ENCODE results near the gene ACTMAP. TPM values are rescaled to one million over a fixed set of nuclear protein-coding genes. Genes with fewer than 3 reads are reported as not detected.
"Not testable (repeated sequence)": the region's sequence is repeated elsewhere in the genome, so short reads cannot be mapped to it uniquely, and the experiment has no call there.

The ACTMAP gene
- total and polyA plus RNA-seq, 7 donors: 1.8 to 11.0 (median 5.3) TPM

GRCh38 chr19:40776932-40777644, 26.8 kb upstream of the ACTMAP start:
- intact Hi-C loops (cut with DNase I): no loop called here
- WGBS, 2 donors: 13 to 19% methylated on average over 13 of the region's 13 CpGs
- Histone ChIP-seq H3K4me3 (peak overlapping the region; percentile 63 to 80 (median 68)), H3K4me1 (peaks cover 0 to 22% (median 14%) of the 10 kb centered on the region in 4 donors), H3K36me3 (no peaks in the 10 kb centered on the region), H3K27ac (peak overlapping the region; percentile 94 to 99 (median 96)), H3K9me3 (no peaks in the 10 kb centered on the region), H3K27me3 (no peaks in the 10 kb centered on the region)
- TF ChIP-seq POLR2AphosphoS5 (IDR thresholded peaks at IDR 0.05) (peak in 1 of 4 donors; percentile 22), POLR2A (IDR thresholded peaks at IDR 0.05) (peak in 1 of 2 donors; percentile 6), EP300 (IDR thresholded peaks at IDR 0.05) (no peak), CTCF (IDR thresholded peaks at IDR 0.05) (no peak)
- DNase-seq: peak; percentile 95

GRCh38 chr19:40776364-40776763, 26.1 kb upstream of the ACTMAP start:
- Histone ChIP-seq H3K4me3 (no peak overlapping the region), H3K9me3 (no peaks in the 10 kb centered on the region), H3K27me3 (no peaks in the 10 kb centered on the region), H3K4me1 (peaks cover 0 to 22% (median 14%) of the 10 kb centered on the region in 4 donors), H3K36me3 (no peaks in the 10 kb centered on the region), H3K27ac (peak overlapping the region in 3 of 4 donors; percentile 95 to 99 (median 97))
- TF ChIP-seq POLR2A (IDR thresholded peaks at IDR 0.05) (no peak), CTCF (IDR thresholded peaks at IDR 0.05) (no peak), EP300 (IDR thresholded peaks at IDR 0.05) (no peak), POLR2AphosphoS5 (IDR thresholded peaks at IDR 0.05) (no peak)
- WGBS, 2 donors: 82% methylated on average over 7 of the region's 7 CpGs
- DNase-seq: no peak
- intact Hi-C loops (cut with DNase I): no loop called here

GRCh38 chr19:40775632-40776022, 25.4 kb upstream of the ACTMAP start:
- no peak for DNase-seq
- Histone ChIP-seq H3K27me3 (no peaks in the 10 kb centered on the region), H3K4me3 (peak overlapping the region in 1 of 4 donors; percentile 16), H3K4me1 (peaks cover 0 to 22% (median 14%) of the 10 kb centered on the region in 4 donors), H3K27ac (peak overlapping the region in 2 of 4 donors; percentile 4 to 18), H3K9me3 (no peaks in the 10 kb centered on the region), H3K36me3 (no peaks in the 10 kb centered on the region)
- 94 to 96% methylated on average over 10 of the region's 10 CpGs for WGBS, 2 donors
- TF ChIP-seq EP300 (IDR thresholded peaks at IDR 0.05): no peak
- TF ChIP-seq CTCF (IDR thresholded peaks at IDR 0.05): no peak
- TF ChIP-seq POLR2AphosphoS5 (IDR thresholded peaks at IDR 0.05): no peak
- TF ChIP-seq POLR2A (IDR thresholded peaks at IDR 0.05): no peak
- intact Hi-C loops (cut with DNase I): loop anchor here (2.0 kb wide), 1 partner anchor 21 kb away; no protein-coding TSS in a partner anchor

- no peaks in the 10 kb centered on the region for H3K9me3 ChIP-seq
- no peaks in the 10 kb centered on the region for H3K27me3 ChIP-seq
- intact Hi-C loops (cut with DNase I): loop anchor here (2.0 kb wide), 1 partner anchor 20 kb away; no protein-coding TSS in a partner anchor
- no peaks in the 10 kb centered on the region for H3K36me3 ChIP-seq
- DNase-seq: no peak
- no peak for TF ChIP-seq CTCF (IDR thresholded peaks at IDR 0.05)
- TF ChIP-seq POLR2A (IDR thresholded peaks at IDR 0.05): no peak
- no peak for TF ChIP-seq EP300 (IDR thresholded peaks at IDR 0.05)
- 82 to 83% methylated on average over 9 of the region's 9 CpGs for WGBS, 2 donors
- peaks cover 0 to 22% (median 14%) of the 10 kb centered on the region in 4 donors for H3K4me1 ChIP-seq
- H3K27ac ChIP-seq: peak within 1 kb of the TSS in 2 of 4 donors; percentile 95 to 97
- peak within 1 kb of the TSS in 1 of 4 donors; percentile 16 for H3K4me3 ChIP-seq
These were observed 24.8 kb upstream of the ACTMAP start, which contains the start of gene MIA for GRCh38 chr19:40774916-40775631. Gene MIA, plus strand, starts transcription at chr19:40775521. Its CDS starts 22 bp downstream, at chr19:40775543.

GRCh38 chr19:40771101-40771862, 21.0 kb upstream of the ACTMAP start:
- H3K4me1 ChIP-seq; H3K36me3 ChIP-seq; intact Hi-C loops (cut with DNase I); DNase-seq; H3K4me3 ChIP-seq; H3K9me3 ChIP-seq; H3K27ac ChIP-seq; H3K27me3 ChIP-seq: not testable (repeated sequence)
- WGBS, 2 donors: 90 to 92% methylated on average over 10 of the region's 10 CpGs

Data from sigmoid colon (tissue), 7 donors.